ENCODE measurements around the gene SH3PXD2A. TPM values are rescaled to one million over a fixed set of nuclear protein-coding genes. Genes with fewer than 3 reads are reported as not detected.

Gene SH3PXD2A
- total RNA-seq, 1 donor from 2014 or later = 17.3 TPM

DNA sequence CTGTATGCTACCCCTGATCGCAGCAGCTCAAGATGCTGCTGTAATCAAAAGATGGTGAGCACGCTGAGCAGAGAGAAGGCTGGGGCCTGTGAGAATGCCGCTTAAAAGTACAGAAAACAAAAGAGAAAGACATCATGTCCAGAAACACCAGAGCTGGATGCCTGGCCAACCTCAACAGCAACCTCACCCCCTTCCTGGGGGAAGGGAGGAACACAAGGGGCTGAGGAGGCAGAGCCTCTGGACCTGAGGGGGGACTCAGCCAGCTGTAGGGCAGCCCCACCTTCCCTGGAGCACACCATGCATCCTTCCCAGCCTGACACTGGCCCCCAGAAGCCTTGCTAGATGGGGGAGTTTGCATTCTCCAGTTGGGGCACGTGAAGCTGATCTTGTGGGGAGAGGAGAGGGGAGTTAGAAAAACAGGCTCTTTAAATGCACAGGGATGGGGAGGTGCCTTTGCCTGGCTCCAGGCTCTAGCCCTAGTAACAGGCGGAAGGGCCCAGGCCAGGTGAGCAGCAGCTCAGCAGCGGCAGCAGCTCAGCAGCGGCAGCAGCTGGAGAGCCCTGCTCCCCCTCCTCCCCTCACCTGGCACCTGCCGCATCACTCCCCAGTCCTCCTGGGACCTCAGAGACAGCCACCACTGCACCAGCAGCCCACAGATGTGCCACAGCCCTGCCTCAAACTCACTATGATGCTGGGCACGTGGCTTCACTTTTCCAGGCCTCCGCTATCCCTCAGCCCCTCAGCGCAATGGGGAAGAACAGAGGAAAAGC, 205.5 kb downstream of the SH3PXD2A start:
- peaks cover 5% of the 10 kb centered on the region for H3K27me3 Mint-ChIP-seq (ENCODE audit: low read depth, unreplicated experiment)
- no peak overlapping the region for H3K4me2 ChIP-seq (ENCODE audit: low read length)
- peaks cover 71% of the 10 kb centered on the region for H4K20me1 ChIP-seq (ENCODE audit: insufficient read depth, low read length)

GRCh38 chr10:103648636-103649532, 206.5 kb downstream of the SH3PXD2A start:
- Histone ChIP-seq H3K27ac (ENCODE audit: low read depth, low read length) (no peak overlapping the region), H3K9ac (ENCODE audit: low read length) (no peak overlapping the region), H3K4me3 (ENCODE audit: insufficient read depth, low read depth, low read length) (no peak overlapping the region), H3K36me3 (ENCODE audit: insufficient read depth, low read length) (no peaks in the 10 kb centered on the region), H3K9me3 (ENCODE audit: insufficient read depth, low read depth, low read length) (no peaks in the 10 kb centered on the region), H3K4me1 (ENCODE audit: insufficient read depth, low read length) (peaks cover 17% of the 10 kb centered on the region), H3K79me2 (ENCODE audit: insufficient read depth, low read length) (peaks cover 36% of the 10 kb centered on the region), H3K27me3 (ENCODE audit: insufficient read depth, low read length) (no peaks in the 10 kb centered on the region), H3K4me2 (ENCODE audit: low read length) (no peak overlapping the region), H2AFZ (ENCODE audit: low read depth, low read length) (no peak overlapping the region), H4K20me1 (ENCODE audit: insufficient read depth, low read length) (peaks cover 68% of the 10 kb centered on the region)
- Mint-ChIP-seq H3K27me3 (ENCODE audit: low read depth, unreplicated experiment) (peaks cover 5% of the 10 kb centered on the region), H3K27ac (ENCODE audit: unreplicated experiment) (no peak overlapping the region), H3K36me3 (ENCODE audit: low read depth, unreplicated experiment) (peaks cover under 1% of the 10 kb centered on the region), H3K9me3 (ENCODE audit: unreplicated experiment) (peaks cover 2% of the 10 kb centered on the region), H3K4me1 (ENCODE audit: low read depth, unreplicated experiment) (peaks cover 27% of the 10 kb centered on the region), H3K4me3 (ENCODE audit: unreplicated experiment) (no peak overlapping the region)
- FAIRE-seq (no peak), DNase-seq (ENCODE audit: low read depth) (peak; percentile 74)
- no peak for TF ChIP-seq EZH2 (IDR thresholded peaks at IDR 0.05; ENCODE audit: insufficient read depth, low read length)
- TF ChIP-seq CTCF (IDR thresholded peaks at IDR 0.05; ENCODE audit: insufficient read depth, low read depth, low read length) = no peak

More for the DNA sequence above, 205.5 kb downstream of the SH3PXD2A start:
- Mint-ChIP-seq H3K4me1 (ENCODE audit: low read depth, unreplicated experiment) (peaks cover 27% of the 10 kb centered on the region), H3K9me3 (ENCODE audit: unreplicated experiment) (peaks cover 1% of the 10 kb centered on the region), H3K36me3 (ENCODE audit: low read depth, unreplicated experiment) (peaks cover 3% of the 10 kb centered on the region), H3K27ac (ENCODE audit: unreplicated experiment) (no peak overlapping the region), H3K4me3 (ENCODE audit: unreplicated experiment) (no peak overlapping the region)
- no peak for FAIRE-seq
- Histone ChIP-seq H3K4me3 (ENCODE audit: insufficient read depth, low read depth, low read length) (no peak overlapping the region), H3K27ac (ENCODE audit: low read depth, low read length) (no peak overlapping the region), H3K4me1 (ENCODE audit: insufficient read depth, low read length) (peaks cover 13% of the 10 kb centered on the region), H3K79me2 (ENCODE audit: insufficient read depth, low read length) (peaks cover 44% of the 10 kb centered on the region), H3K9ac (ENCODE audit: low read length) (no peak overlapping the region), H2AFZ (ENCODE audit: low read depth, low read length) (no peak overlapping the region), H3K36me3 (ENCODE audit: insufficient read depth, low read length) (no peaks in the 10 kb centered on the region), H3K27me3 (ENCODE audit: insufficient read depth, low read length) (no peaks in the 10 kb centered on the region), H3K9me3 (ENCODE audit: insufficient read depth, low read depth, low read length) (no peaks in the 10 kb centered on the region)
- no peak for TF ChIP-seq EZH2 (IDR thresholded peaks at IDR 0.05; ENCODE audit: insufficient read depth, low read length)
- no peak for TF ChIP-seq CTCF (IDR thresholded peaks at IDR 0.05; ENCODE audit: insufficient read depth, low read depth, low read length)
- DNase-seq (ENCODE audit: low read depth) = no peak
